ENCODE results near the gene NGDN. TPM values are rescaled to one million over a fixed set of nuclear protein-coding genes. Genes with fewer than 3 reads are reported as not detected.

NGDN gene
- polyA plus RNA-seq, 1 of the 3 experiments (the other 2 are of a cell fraction), result 64.3 TPM

- CTCF ChIA-PET, result interaction anchor here (0.8 to 1.8 kb wide), 7 partner anchors 14 to 44 kb away, joined by 3 to 8 read pairs (median 4); no protein-coding TSS in a partner anchor
Measured at GRCh38 chr14:23517650-23518326, 48.3 kb downstream of the NGDN start.

GRCh38 chr14:23518709-23519108 is 49.2 kb downstream of the NGDN start:
- Histone ChIP-seq H4K20me1 (ENCODE audit: insufficient read depth) (no peaks in the 10 kb centered on the region), H3F3A (replicated peaks; ENCODE audit: insufficient read depth) (no peaks in the 10 kb centered on the region), H3K4me1 (ENCODE audit: control insufficient read depth in 1 of 2, insufficient read depth in 2 of 2, low read depth in 1 of 2, low read length in 1 of 2) (peaks cover 0 to 12% of the 10 kb centered on the region in 2 experiments; a peak in 1 of 4 replicates), H3K27ac (ENCODE audit: low read depth in 2 of 2, low read length in 1 of 2) (no peak overlapping the region), H3K9ac (no peak overlapping the region), H3K36me3 (replicated peaks in 1 of 2; ENCODE audit: control insufficient read depth in 1 of 2, insufficient read depth in 2 of 2, low read length in 1 of 2) (no peaks in the 10 kb centered on the region), H3K79me2 (ENCODE audit: insufficient read depth) (no peaks in the 10 kb centered on the region), H3K4me2 (no peak overlapping the region), H3K27me3 (ENCODE audit: insufficient read depth) (no peaks in the 10 kb centered on the region), H3K9me2 (no peaks in the 10 kb centered on the region), H3K4me3 (ENCODE audit: low read depth in 2 of 2, low read length in 1 of 2) (no peak overlapping the region), H2AFZ (ENCODE audit: low read depth) (no peak overlapping the region), H3K9me3 (no peaks in the 10 kb centered on the region)
- ChIA-PET POLR2A (interaction anchor here (1.4 kb wide), 1 partner anchor 12 kb away, joined by 3 read pairs; no protein-coding TSS in a partner anchor), CTCF (interaction anchor here (1.0 to 1.5 kb wide), 2 partner anchors 38 to 40 kb away, joined by 5 to 8 read pairs; no protein-coding TSS in a partner anchor)
- no peak for DNase-seq
- WGBS (ENCODE audit: low lambda C conversion rate), result 94% methylated on average over 2 of the region's 4 CpGs
- TF ChIP-seq ELF1 (IDR thresholded peaks at IDR 0.05) (no peak), GABPA (IDR thresholded peaks at IDR 0.05; ENCODE audit: low read depth) (no peak), MEF2A (IDR thresholded peaks at IDR 0.05; ENCODE audit: borderline replicate concordance, low read depth) (no peak), EZH2phosphoT487 (IDR thresholded peaks at IDR 0.05; ENCODE audit: borderline replicate concordance, low read depth) (no peak), RCOR1 (IDR thresholded peaks at IDR 0.05; ENCODE audit: low read length) (no peak)
- TF ChIP-seq, protein P1, sequence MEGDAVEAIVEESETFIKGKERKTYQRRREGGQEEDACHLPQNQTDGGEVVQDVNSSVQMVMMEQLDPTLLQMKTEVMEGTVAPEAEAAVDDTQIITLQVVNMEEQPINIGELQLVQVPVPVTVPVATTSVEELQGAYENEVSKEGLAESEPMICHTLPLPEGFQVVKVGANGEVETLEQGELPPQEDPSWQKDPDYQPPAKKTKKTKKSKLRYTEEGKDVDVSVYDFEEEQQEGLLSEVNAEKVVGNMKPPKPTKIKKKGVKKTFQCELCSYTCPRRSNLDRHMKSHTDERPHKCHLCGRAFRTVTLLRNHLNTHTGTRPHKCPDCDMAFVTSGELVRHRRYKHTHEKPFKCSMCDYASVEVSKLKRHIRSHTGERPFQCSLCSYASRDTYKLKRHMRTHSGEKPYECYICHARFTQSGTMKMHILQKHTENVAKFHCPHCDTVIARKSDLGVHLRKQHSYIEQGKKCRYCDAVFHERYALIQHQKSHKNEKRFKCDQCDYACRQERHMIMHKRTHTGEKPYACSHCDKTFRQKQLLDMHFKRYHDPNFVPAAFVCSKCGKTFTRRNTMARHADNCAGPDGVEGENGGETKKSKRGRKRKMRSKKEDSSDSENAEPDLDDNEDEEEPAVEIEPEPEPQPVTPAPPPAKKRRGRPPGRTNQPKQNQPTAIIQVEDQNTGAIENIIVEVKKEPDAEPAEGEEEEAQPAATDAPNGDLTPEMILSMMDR (IDR thresholded peaks at IDR 0.05), result no peak
- TF ChIP-seq, protein P2, sequence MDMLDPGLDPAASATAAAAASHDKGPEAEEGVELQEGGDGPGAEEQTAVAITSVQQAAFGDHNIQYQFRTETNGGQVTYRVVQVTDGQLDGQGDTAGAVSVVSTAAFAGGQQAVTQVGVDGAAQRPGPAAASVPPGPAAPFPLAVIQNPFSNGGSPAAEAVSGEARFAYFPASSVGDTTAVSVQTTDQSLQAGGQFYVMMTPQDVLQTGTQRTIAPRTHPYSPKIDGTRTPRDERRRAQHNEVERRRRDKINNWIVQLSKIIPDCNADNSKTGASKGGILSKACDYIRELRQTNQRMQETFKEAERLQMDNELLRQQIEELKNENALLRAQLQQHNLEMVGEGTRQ (IDR thresholded peaks at IDR 0.05; ENCODE audit: borderline replicate concordance, low read depth, low read length), result no peak
- TF ChIP-seq, protein P3, sequence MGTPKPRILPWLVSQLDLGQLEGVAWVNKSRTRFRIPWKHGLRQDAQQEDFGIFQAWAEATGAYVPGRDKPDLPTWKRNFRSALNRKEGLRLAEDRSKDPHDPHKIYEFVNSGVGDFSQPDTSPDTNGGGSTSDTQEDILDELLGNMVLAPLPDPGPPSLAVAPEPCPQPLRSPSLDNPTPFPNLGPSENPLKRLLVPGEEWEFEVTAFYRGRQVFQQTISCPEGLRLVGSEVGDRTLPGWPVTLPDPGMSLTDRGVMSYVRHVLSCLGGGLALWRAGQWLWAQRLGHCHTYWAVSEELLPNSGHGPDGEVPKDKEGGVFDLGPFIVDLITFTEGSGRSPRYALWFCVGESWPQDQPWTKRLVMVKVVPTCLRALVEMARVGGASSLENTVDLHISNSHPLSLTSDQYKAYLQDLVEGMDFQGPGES (IDR thresholded peaks at IDR 0.05; ENCODE audit: low read depth, low read length), result no peak

More at GRCh38 chr14:23517650-23518326, 48.3 kb downstream of the NGDN start:
- H3K4me1 ChIP-seq (ENCODE audit: control insufficient read depth in 1 of 2, insufficient read depth in 2 of 2, low read depth in 1 of 2, low read length in 1 of 2), result peaks cover 0 to 21% of the 10 kb centered on the region in 2 experiments; a peak in 1 of 4 replicates
- H2AFZ ChIP-seq (ENCODE audit: low read depth), result no peak overlapping the region
- no peaks in the 10 kb centered on the region for H3K27me3 ChIP-seq (ENCODE audit: insufficient read depth)
- DNase-seq, result no peak
- no peaks in the 10 kb centered on the region for H3K79me2 ChIP-seq (ENCODE audit: insufficient read depth)
- H3F3A ChIP-seq (replicated peaks; ENCODE audit: insufficient read depth), result no peaks in the 10 kb centered on the region
- H3K36me3 ChIP-seq (replicated peaks in 1 of 2; ENCODE audit: control insufficient read depth in 1 of 2, insufficient read depth in 2 of 2, low read length in 1 of 2), result no peaks in the 10 kb centered on the region
- POLR2A ChIA-PET, result interaction anchor here (1.2 to 1.4 kb wide), 2 partner anchors 13 to 20 kb away, joined by 3 read pairs; no protein-coding TSS in a partner anchor
- H3K9ac ChIP-seq, result no peak overlapping the region
- TF ChIP-seq YY1 (IDR thresholded peaks at IDR 0.05; ENCODE audit: low read depth) (no peak), TAF1 (IDR thresholded peaks at IDR 0.05; ENCODE audit: borderline replicate concordance, low read depth, low read length) (no peak), ELF1 (IDR thresholded peaks at IDR 0.05) (no peak), NRF1 (IDR thresholded peaks at IDR 0.05; ENCODE audit: low read depth, low read length) (no peak), GABPA (IDR thresholded peaks at IDR 0.05; ENCODE audit: low read depth) (no peak), TEAD4 (IDR thresholded peaks at IDR 0.05; ENCODE audit: borderline replicate concordance, insufficient read depth) (no peak), RFX5 (IDR thresholded peaks at IDR 0.05; ENCODE audit: low read length) (no peak), NFIC (IDR thresholded peaks at IDR 0.05; ENCODE audit: borderline replicate concordance) (no peak), TCF12 (IDR thresholded peaks at IDR 0.05) (no peak), RXRA (IDR thresholded peaks at IDR 0.05; ENCODE audit: borderline replicate concordance, low read depth) (no peak), POLR2AphosphoS5 (IDR thresholded peaks at IDR 0.05; ENCODE audit: low read depth, low read length) (no peak), PBX3 (IDR thresholded peaks at IDR 0.05) (no peak)
- TF ChIP-seq, protein P4, sequence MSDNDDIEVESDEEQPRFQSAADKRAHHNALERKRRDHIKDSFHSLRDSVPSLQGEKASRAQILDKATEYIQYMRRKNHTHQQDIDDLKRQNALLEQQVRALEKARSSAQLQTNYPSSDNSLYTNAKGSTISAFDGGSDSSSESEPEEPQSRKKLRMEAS (IDR thresholded peaks at IDR 0.05; ENCODE audit: low read depth), result no peak
- TF ChIP-seq, protein P5, sequence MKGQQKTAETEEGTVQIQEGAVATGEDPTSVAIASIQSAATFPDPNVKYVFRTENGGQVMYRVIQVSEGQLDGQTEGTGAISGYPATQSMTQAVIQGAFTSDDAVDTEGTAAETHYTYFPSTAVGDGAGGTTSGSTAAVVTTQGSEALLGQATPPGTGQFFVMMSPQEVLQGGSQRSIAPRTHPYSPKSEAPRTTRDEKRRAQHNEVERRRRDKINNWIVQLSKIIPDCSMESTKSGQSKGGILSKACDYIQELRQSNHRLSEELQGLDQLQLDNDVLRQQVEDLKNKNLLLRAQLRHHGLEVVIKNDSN (IDR thresholded peaks at IDR 0.05; ENCODE audit: borderline replicate concordance, low read depth), result no peak
- TF ChIP-seq, protein P3 (IDR thresholded peaks at IDR 0.05; ENCODE audit: low read depth, low read length), result no peak
- H4K20me1 ChIP-seq (ENCODE audit: insufficient read depth), result no peaks in the 10 kb centered on the region
- WGBS (ENCODE audit: low lambda C conversion rate), result 72% methylated on average over 6 of the region's 6 CpGs
- no peak overlapping the region for H3K4me3 ChIP-seq (ENCODE audit: low read depth in 2 of 2, low read length in 1 of 2)
- no peaks in the 10 kb centered on the region for H3K9me3 ChIP-seq
- H3K9me2 ChIP-seq, result no peaks in the 10 kb centered on the region
- no peak overlapping the region for H3K27ac ChIP-seq (ENCODE audit: low read depth in 2 of 2, low read length in 1 of 2)
- H3K4me2 ChIP-seq, result no peak overlapping the region

All from SK-N-SH (cell line).